ENCODE measurements around the gene CDC27. TPM values are rescaled to one million over a fixed set of nuclear protein-coding genes. Genes with fewer than 3 reads are reported as not detected.
"Not testable (repeated sequence)": the region's sequence is repeated elsewhere in the genome, so short reads cannot be mapped to it uniquely, and the experiment has no call there.

Gene CDC27
- total RNA-seq, 2 donors from 2014 or later, result 50.1 to 61.6 TPM

- no peaks in the 10 kb centered on the region for H3K9me3 ChIP-seq (ENCODE audit: control insufficient read depth, low read length, poor library complexity, severe bottlenecking)
- Mint-ChIP-seq H3K36me3 (ENCODE audit: low read depth) (peaks cover 3% of the 10 kb centered on the region), H3K4me1 (peaks cover 15% of the 10 kb centered on the region), H3K4me3 (no peak overlapping the region), H3K27ac (no peak overlapping the region), H3K27me3 (no peaks in the 10 kb centered on the region)
- ATAC-seq (no peak), DNase-seq (no peak)
Observed at GRCh38 chr17:47087093-47087492, 102.0 kb downstream of the CDC27 start.

GRCh38 chr17:47085736-47086135, 103.4 kb downstream of the CDC27 start:
- DNase-seq (no peak), ATAC-seq (no peak)
- H3K36me3 Mint-ChIP-seq (ENCODE audit: low read depth), result no peaks in the 10 kb centered on the region
- no peak overlapping the region for H3K4me3 Mint-ChIP-seq
- no peaks in the 10 kb centered on the region for H3K27me3 Mint-ChIP-seq
- peaks cover 15% of the 10 kb centered on the region for H3K4me1 Mint-ChIP-seq
- no peaks in the 10 kb centered on the region for H3K9me3 ChIP-seq (ENCODE audit: control insufficient read depth, low read length, poor library complexity, severe bottlenecking)
- H3K27ac Mint-ChIP-seq, result no peak overlapping the region

GRCh38 chr17:47078801-47079200, 110.3 kb downstream of the CDC27 start:
- H3K27me3 Mint-ChIP-seq, result no peaks in the 10 kb centered on the region
- no peaks in the 10 kb centered on the region for H3K36me3 Mint-ChIP-seq (ENCODE audit: low read depth)
- H3K27ac Mint-ChIP-seq, result no peak overlapping the region
- no peak overlapping the region for H3K4me3 Mint-ChIP-seq
- DNase-seq (no peak), ATAC-seq (no peak)
- H3K9me3 ChIP-seq (ENCODE audit: control insufficient read depth, low read length, poor library complexity, severe bottlenecking), result no peaks in the 10 kb centered on the region
- no peaks in the 10 kb centered on the region for H3K4me1 Mint-ChIP-seq

GRCh38 chr17:47077576-47077975, 111.5 kb downstream of the CDC27 start:
- H3K9me3 ChIP-seq (ENCODE audit: control insufficient read depth, low read length, poor library complexity, severe bottlenecking), result no peaks in the 10 kb centered on the region
- H3K4me3 Mint-ChIP-seq, result no peak overlapping the region
- H3K27me3 Mint-ChIP-seq, result no peaks in the 10 kb centered on the region
- DNase-seq (no peak), ATAC-seq (no peak)
- no peaks in the 10 kb centered on the region for H3K36me3 Mint-ChIP-seq (ENCODE audit: low read depth)
- peaks cover 3% of the 10 kb centered on the region for H3K4me1 Mint-ChIP-seq
- no peak overlapping the region for H3K27ac Mint-ChIP-seq

DNA sequence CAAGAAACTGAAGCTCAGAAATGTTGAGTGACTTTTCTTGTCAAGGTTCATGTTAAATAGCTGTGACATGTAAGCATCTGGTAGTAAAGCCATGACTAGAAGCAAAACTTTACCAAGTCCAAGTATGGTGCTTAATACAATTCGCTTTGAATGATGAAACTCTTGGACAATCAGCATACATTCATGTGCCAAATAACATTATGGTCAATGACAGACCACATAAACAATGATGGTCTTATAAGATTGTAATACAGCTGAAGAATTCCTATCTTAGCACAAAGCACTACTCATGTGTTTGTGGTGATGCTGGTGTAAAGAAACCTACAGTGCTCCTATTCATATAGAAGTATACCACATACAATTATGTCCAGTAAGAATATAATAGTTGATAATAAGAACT, 112.9 kb downstream of the CDC27 start:
- Mint-ChIP-seq H3K36me3 (ENCODE audit: low read depth) (no peaks in the 10 kb centered on the region), H3K27me3 (no peaks in the 10 kb centered on the region), H3K4me1 (peaks cover 7% of the 10 kb centered on the region), H3K27ac (no peak overlapping the region), H3K4me3 (no peak overlapping the region)
- ATAC-seq, result no peak
- DNase-seq, result no peak
- H3K9me3 ChIP-seq (ENCODE audit: control insufficient read depth, low read length, poor library complexity, severe bottlenecking), result no peaks in the 10 kb centered on the region

DNA sequence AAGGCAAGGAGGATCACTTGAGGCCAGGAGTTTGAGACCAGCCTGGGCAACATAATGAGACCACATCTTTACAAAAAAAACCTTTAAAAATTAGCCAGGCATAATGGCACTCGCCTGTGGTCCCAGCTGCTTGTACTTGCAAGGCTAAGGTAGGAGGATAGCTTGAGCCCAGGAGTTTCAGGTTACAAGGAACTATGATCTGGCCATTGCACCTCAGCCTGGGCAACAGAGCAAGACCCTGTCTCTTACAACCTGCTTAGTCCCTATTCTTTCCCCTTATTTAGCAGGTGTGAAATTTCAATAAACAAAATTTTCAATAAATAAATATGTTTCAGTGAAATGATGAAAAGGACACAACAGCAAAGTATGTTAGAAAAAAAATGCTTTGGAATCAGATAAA, 114.7 kb downstream of the CDC27 start:
- DNase-seq; H3K4me1 Mint-ChIP-seq; ATAC-seq; H3K4me3 Mint-ChIP-seq; H3K27ac Mint-ChIP-seq; H3K36me3 Mint-ChIP-seq (ENCODE audit: low read depth); H3K9me3 ChIP-seq (ENCODE audit: control insufficient read depth, low read length, poor library complexity, severe bottlenecking); H3K27me3 Mint-ChIP-seq: not testable (repeated sequence)

GRCh38 chr17:47073629-47074028, 115.5 kb downstream of the CDC27 start:
- not testable (repeated sequence) for H3K36me3 Mint-ChIP-seq (ENCODE audit: low read depth); H3K9me3 ChIP-seq (ENCODE audit: control insufficient read depth, low read length, poor library complexity, severe bottlenecking); H3K27ac Mint-ChIP-seq; DNase-seq; H3K4me3 Mint-ChIP-seq; ATAC-seq; H3K27me3 Mint-ChIP-seq
- peaks cover 12% of the 10 kb centered on the region for H3K4me1 Mint-ChIP-seq

DNA sequence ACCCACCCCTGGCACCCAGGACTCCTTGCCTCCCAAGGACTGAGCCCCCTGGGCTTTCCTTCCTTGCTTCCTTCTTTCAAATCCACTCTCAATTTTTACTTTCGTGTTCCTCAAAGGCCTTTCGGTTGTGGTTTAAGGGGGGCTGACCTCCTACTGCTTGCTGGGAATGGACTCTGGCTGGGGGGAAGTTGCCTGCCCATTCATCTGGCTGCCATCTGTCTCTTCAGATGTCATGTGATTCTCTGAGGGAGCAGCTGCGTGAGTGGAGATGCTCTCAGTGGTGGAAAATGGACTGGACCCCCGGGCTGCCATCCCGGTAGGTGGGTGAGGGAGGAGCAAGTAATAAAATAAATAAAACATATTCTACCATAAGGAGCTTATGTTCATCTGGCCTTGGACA, 116.2 kb downstream of the CDC27 start:
- ATAC-seq, result no peak
- Mint-ChIP-seq H3K27me3 (no peaks in the 10 kb centered on the region), H3K4me1 (peaks cover 17% of the 10 kb centered on the region), H3K36me3 (ENCODE audit: low read depth) (no peaks in the 10 kb centered on the region), H3K27ac (no peak overlapping the region), H3K4me3 (no peak overlapping the region)
- no peak for DNase-seq
- H3K9me3 ChIP-seq (ENCODE audit: control insufficient read depth, low read length, poor library complexity, severe bottlenecking), result no peaks in the 10 kb centered on the region

DNA sequence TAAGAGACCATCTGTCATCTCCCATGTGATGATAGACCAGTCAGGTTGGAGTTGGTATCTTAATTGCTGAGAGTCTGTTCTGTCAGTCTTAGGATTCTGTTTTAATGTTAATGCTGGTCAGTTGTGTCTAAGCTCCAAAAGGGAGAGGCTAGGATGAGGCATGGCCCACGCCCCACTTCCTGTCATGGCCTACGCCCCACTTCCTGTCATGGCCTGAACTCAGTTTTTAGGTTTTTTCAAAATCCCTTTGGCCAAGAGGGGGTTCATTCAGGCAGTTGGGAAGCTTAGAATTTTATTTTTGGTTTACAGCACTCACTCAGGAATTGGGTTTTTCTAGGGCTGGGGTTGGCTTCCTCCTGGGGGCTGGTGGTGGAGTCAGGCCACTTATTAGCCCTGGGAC, 117.9 kb downstream of the CDC27 start:
- H3K27ac Mint-ChIP-seq, result peak overlapping the region; percentile 1

DNA sequence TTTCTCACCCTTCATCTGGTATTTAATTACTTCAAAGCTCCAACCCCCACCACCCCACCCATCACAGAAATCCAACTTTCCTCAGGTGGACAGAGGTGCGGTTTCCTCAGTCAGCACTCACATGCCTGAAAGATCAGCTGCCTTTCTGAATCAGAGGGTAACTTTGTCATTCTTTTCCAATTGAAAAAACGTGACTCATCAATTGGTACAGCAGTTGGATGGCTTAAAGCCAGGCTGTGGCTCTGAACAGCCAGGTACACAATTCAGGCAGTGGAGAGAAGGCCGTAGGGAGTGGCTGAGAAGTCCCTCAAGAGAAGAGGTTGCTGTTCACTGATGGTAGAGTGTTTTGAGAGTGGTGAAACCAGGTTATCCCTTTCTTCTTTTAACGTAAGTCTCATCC, 118.8 kb downstream of the CDC27 start:
- H3K4me1 Mint-ChIP-seq, result peaks cover 30% of the 10 kb centered on the region
- H3K27ac Mint-ChIP-seq; H3K36me3 Mint-ChIP-seq (ENCODE audit: low read depth); DNase-seq; H3K4me3 Mint-ChIP-seq; H3K9me3 ChIP-seq (ENCODE audit: control insufficient read depth, low read length, poor library complexity, severe bottlenecking); H3K27me3 Mint-ChIP-seq; ATAC-seq: not testable (repeated sequence)

More for the DNA sequence above, 117.9 kb downstream of the CDC27 start:
- peaks cover 28% of the 10 kb centered on the region for H3K4me1 Mint-ChIP-seq
- not testable (repeated sequence) for H3K9me3 ChIP-seq (ENCODE audit: control insufficient read depth, low read length, poor library complexity, severe bottlenecking); DNase-seq; H3K36me3 Mint-ChIP-seq (ENCODE audit: low read depth); H3K4me3 Mint-ChIP-seq; H3K27me3 Mint-ChIP-seq; ATAC-seq

Other genes with a start within 250 kb of the CDC27 start
- not detected for gene RPRML, start 210.0 kb downstream of the CDC27 start, total RNA-seq
- gene MYL4, start 20.1 kb upstream of the CDC27 start, total RNA-seq, result not detected
- gene ITGB3, start 64.5 kb upstream of the CDC27 start, total RNA-seq, result 100 to 1,000 TPM in 1 of 2 donors, 1 to 10 TPM in 1; 7.8 to 283 TPM
- gene EFCAB13, start 134.7 kb upstream of the CDC27 start, total RNA-seq, result 1 to 10 TPM; 6.8 to 9.2 TPM